Stomach (tissue), 9 donors: ENCODE data around the gene UMPS. TPM values are rescaled to one million over a fixed set of nuclear protein-coding genes. Genes with fewer than 3 reads are reported as not detected.
"Not testable (repeated sequence)": the region's sequence is repeated elsewhere in the genome, so short reads cannot be mapped to it uniquely, and the experiment has no call there.

Experiments used
- DNase-seq, 2 donors: peaks; one replicate each; pipeline versions ENCODE4 v3.0.0 to v3.0.0-alpha.2; 2013 to 2019
- H3K27ac ChIP-seq, 5 donors: fragments of 200-600 bp in 4 of 5; sonication (generic) in 4 of 5; one replicate each; pipeline ENCODE4 v1.5.1; 2013 to 2019; ENCODE audit warnings: mild to moderate bottlenecking in 1 of 5, moderate library complexity in 1 of 5
- H3K27me3 ChIP-seq, 3 donors: fragments of 200-600 bp; sonication (generic); one replicate each; pipeline ENCODE4 v1.5.1; 2017 to 2019; ENCODE audit warnings: mixed run types in 1 of 3
- H3K36me3 ChIP-seq, 4 donors: fragments of 200-600 bp; sonication (generic); 1 replicate in 3 of 4; 2 replicates in 1 of 4; pipeline ENCODE4 v1.5.1; 2016 to 2019
- H3K4me1 ChIP-seq, 4 donors: fragments of 200-600 bp; sonication (generic); one replicate each; pipeline ENCODE4 v1.5.1; 2016 to 2019
- H3K4me3 ChIP-seq, 4 donors: fragments of 200-600 bp; sonication (generic) in 3 of 4; one replicate each; pipeline ENCODE4 v1.5.1; 2016 to 2019; ENCODE audit warnings: mild to moderate bottlenecking in 1 of 4
- H3K9me3 ChIP-seq, 4 donors: fragments of 200-600 bp; sonication (generic); one replicate each; pipeline ENCODE4 v1.5.1; 2016 to 2019
- EP300 ChIP-seq: sonication (generic); formaldehyde crosslinking; IDR thresholded peaks from one replicate; pipeline ENCODE4 v1.6.1; 2017; ENCODE audit warnings: antibody characterized with exemption
- POLR2A ChIP-seq, 4 donors: fragments of 450-650 bp; IDR thresholded peaks; one replicate each; pipeline ENCODE4 v1.6.1; 2016; ENCODE audit warnings: antibody characterized with exemption in 4 of 4, control low read depth in 2 of 4, mild to moderate bottlenecking in 1 of 4, moderate library complexity in 1 of 4
- POLR2AphosphoS5 ChIP-seq, 3 donors: sonication (generic); formaldehyde crosslinking; IDR thresholded peaks; one replicate each; pipeline ENCODE4 v1.6.1; 2016; ENCODE audit warnings: antibody characterized with exemption in 3 of 3
- WGBS, 5 donors: extraction: QIAGEN DNeasy Blood & Tissue Kit in 3 of 5; methylation state at CpG; one replicate each; pipeline versions ENCODE4 v1.1.5 to v1.1.7; 2013 to 2018; 5-methylcytosine and 5-hydroxymethylcytosine counted together
- intact Hi-C: fragments of 100-400 bp; cut with DNase I; formaldehyde crosslinking; loops from one replicate; pipeline ENCODE4 v1.15.1; 2023; ENCODE audit warnings: low total_unique reads
- polyA plus RNA-seq, 3 donors: library from polyadenylated mRNA; stranded (reverse); fragments of 200-250 nt; gene quantifications; one replicate each; pipeline ENCODE4 v1.2.3, GENCODE V29; 2013
- total RNA-seq, 5 donors: library from RNA; depleted of rRNA; stranded (reverse); fragments of >200 nt; gene quantifications; one replicate each; pipeline versions ENCODE4 v1.1.0 to v1.2.3, GENCODE V29; 2014 to 2016
- TF ChIP-seq, protein P1 (sequence below), 7 experiments: fragments of 450-650 bp in 4 of 7; fragments of 200-600 bp in 3 of 7; sonication (generic) in 3 of 7; IDR thresholded peaks; one replicate each; pipeline ENCODE4 v1.5.1; 2016 to 2019; ENCODE audit warnings: antibody characterized with exemption in 7 of 7, control low read depth in 2 of 7, mild to moderate bottlenecking in 1 of 7
- donor health status: healthy with polysubstance abuse.
- donor health status: Bipolar disorder and iron deficiency.
- donor health status: healthy.

UMPS gene
- total and polyA plus RNA-seq, 8 donors = 1.8 to 48.3 (median 20.6) TPM

GRCh38 chr3:124785973-124786372 lies 55.7 kb downstream of the UMPS start:
- H3K27me3 ChIP-seq = no peaks in the 10 kb centered on the region
- H3K36me3 ChIP-seq = peaks cover 0 to 8% (median 0%) of the 10 kb centered on the region in 4 donors
- DNase-seq = no peak
- no peaks in the 10 kb centered on the region for H3K9me3 ChIP-seq
- H3K4me1 ChIP-seq = peaks cover 6 to 36% (median 25%) of the 10 kb centered on the region in 4 donors
- peak overlapping the region in 4 of 5 donors; percentile 30 to 82 (median 55) for H3K27ac ChIP-seq
- intact Hi-C loops = no loop called here
- TF ChIP-seq POLR2AphosphoS5 (IDR thresholded peaks at IDR 0.05) (no peak), EP300 (no peak)
- WGBS, 5 donors = 59 to 77% (median 68%) methylated on average over 3 of the region's 3 CpGs
- no peak overlapping the region for H3K4me3 ChIP-seq

GRCh38 chr3:124786511-124787241 lies 56.4 kb downstream of the UMPS start:
- Histone ChIP-seq H3K4me1 (peaks cover 6 to 36% (median 25%) of the 10 kb centered on the region in 4 donors), H3K9me3 (no peaks in the 10 kb centered on the region), H3K4me3 (no peak overlapping the region), H3K27ac (peak overlapping the region in 4 of 5 donors; percentile 30 to 82 (median 55)), H3K36me3 (peaks cover 0 to 8% (median 0%) of the 10 kb centered on the region in 4 donors), H3K27me3 (no peaks in the 10 kb centered on the region)
- 40 to 52% (median 47%) methylated on average over 6 of the region's 6 CpGs for WGBS, 5 donors
- intact Hi-C loops = no loop called here
- peak in 1 of 2 donors; percentile 47 for DNase-seq
- TF ChIP-seq, protein P1, sequence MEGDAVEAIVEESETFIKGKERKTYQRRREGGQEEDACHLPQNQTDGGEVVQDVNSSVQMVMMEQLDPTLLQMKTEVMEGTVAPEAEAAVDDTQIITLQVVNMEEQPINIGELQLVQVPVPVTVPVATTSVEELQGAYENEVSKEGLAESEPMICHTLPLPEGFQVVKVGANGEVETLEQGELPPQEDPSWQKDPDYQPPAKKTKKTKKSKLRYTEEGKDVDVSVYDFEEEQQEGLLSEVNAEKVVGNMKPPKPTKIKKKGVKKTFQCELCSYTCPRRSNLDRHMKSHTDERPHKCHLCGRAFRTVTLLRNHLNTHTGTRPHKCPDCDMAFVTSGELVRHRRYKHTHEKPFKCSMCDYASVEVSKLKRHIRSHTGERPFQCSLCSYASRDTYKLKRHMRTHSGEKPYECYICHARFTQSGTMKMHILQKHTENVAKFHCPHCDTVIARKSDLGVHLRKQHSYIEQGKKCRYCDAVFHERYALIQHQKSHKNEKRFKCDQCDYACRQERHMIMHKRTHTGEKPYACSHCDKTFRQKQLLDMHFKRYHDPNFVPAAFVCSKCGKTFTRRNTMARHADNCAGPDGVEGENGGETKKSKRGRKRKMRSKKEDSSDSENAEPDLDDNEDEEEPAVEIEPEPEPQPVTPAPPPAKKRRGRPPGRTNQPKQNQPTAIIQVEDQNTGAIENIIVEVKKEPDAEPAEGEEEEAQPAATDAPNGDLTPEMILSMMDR (IDR thresholded peaks at IDR 0.05) = peak in 4 of 7 experiments; percentile 25 to 67 (median 32)
- TF ChIP-seq EP300 = no peak
- TF ChIP-seq POLR2AphosphoS5 (IDR thresholded peaks at IDR 0.05) = no peak
- no peak for TF ChIP-seq POLR2A (IDR thresholded peaks at IDR 0.05)

DNA sequence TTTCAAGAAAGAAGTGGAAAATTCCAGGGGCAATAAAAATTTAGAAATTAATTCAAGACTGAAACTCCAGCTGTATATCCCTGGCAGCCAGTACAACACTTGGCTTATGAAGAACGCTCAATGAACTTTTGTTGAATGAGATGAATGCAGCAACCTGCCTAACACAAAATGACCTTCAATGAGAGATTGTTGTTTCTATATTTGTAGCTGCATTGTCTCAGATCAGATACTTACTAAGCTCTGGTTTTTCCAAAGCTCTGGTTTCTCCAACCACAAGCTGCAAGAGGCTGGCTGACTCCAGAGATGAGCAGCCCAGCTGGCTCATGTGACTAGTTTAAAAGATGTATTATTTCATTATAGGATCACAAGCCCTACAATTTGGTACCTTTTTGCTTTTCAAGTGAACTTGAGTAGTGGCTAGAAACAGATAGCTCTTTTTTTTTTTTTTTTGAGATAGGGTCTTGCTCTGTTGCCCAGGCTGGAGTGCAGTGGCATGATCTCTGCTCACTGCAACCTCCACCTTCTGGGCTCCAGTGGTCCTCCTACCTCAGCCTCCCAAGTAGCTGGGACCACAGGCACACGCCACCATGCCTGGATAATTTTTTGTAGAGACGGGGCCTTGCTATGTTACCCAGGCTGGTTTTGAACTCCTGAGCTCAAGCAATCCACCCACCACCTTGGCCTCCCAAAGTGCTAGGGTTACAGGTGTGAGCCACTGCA lies 57.4 kb downstream of the UMPS start:
- no peak for DNase-seq
- Histone ChIP-seq H3K27ac (peak overlapping the region in 4 of 5 donors; percentile 30 to 82 (median 55)), H3K9me3 (no peaks in the 10 kb centered on the region), H3K4me1 (peaks cover 6 to 41% (median 25%) of the 10 kb centered on the region in 4 donors), H3K4me3 (no peak overlapping the region), H3K36me3 (peaks cover 0 to 8% (median 0%) of the 10 kb centered on the region in 4 donors), H3K27me3 (no peaks in the 10 kb centered on the region)
- no peak for TF ChIP-seq POLR2A (IDR thresholded peaks at IDR 0.05)
- TF ChIP-seq EP300 = no peak
- TF ChIP-seq, protein P1 (IDR thresholded peaks at IDR 0.05) = no peak
- TF ChIP-seq POLR2AphosphoS5 (IDR thresholded peaks at IDR 0.05) = no peak
- intact Hi-C loops = no loop called here
- WGBS, 5 donors = 84 to 96% (median 90%) methylated on average over 3 of the region's 3 CpGs

DNA sequence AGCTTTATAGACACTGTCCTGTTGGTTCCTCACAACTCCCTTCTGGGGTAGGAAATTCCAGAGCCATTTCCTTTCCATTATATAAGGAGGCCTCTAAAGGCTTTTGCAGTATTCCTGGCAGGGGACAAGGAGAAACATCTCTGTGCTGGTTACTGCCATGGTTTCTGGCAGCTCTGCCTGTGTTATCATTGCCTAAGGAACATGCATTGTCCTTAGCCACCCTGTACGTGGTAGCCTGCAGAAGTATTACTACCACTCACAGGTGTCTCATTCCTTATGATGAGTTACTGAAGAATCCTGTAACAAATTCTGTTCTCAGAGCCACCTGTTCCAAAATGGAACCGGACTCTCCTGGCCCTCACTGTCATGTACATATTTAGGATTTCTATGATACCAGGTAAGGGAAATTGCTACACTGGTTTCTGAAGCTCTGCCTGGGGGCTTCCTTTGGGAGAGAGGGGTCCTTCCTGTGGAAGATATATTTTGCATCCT lies 58.0 kb downstream of the UMPS start:
- WGBS, 5 donors = 83 to 95% (median 90%) methylated on average over 2 of the region's 2 CpGs
- Histone ChIP-seq H3K27ac (no peak overlapping the region), H3K9me3 (no peaks in the 10 kb centered on the region), H3K36me3 (peaks cover 0 to 9% (median 0%) of the 10 kb centered on the region in 4 donors), H3K27me3 (no peaks in the 10 kb centered on the region), H3K4me3 (no peak overlapping the region), H3K4me1 (peaks cover 6 to 42% (median 25%) of the 10 kb centered on the region in 4 donors)
- intact Hi-C loops = no loop called here
- no peak for DNase-seq
- TF ChIP-seq EP300 (no peak), POLR2A (IDR thresholded peaks at IDR 0.05) (no peak)

DNA sequence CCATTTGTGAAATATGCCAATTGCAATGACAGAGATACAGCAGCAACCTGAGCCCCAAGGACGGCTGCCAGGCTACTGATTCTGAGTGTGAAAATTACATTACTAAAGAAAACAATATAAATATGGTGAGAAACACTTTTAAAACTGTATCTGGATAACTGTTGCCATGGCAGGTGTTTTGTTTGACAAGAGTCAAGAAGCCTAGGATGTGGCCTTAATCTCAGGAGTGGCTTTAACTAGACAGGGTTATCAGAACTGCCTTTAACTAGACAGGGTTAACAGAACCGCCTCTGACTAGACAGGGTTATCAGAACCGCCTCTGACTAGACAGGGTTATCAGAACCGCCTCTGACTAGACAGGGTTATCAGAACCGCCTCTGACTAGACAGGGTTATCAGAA lies 58.9 kb downstream of the UMPS start:
- intact Hi-C loops = not testable (repeated sequence)

More for the DNA sequence above, 58.9 kb downstream of the UMPS start:
- not testable (repeated sequence) for H3K4me3 ChIP-seq, H3K27ac ChIP-seq, H3K27me3 ChIP-seq, DNase-seq, H3K9me3 ChIP-seq
- 41 to 74% (median 52%) methylated on average over 1 to 3 of the region's 5 CpGs for WGBS, 5 donors
- Histone ChIP-seq H3K36me3 (peaks cover 0 to 17% (median 0%) of the 10 kb centered on the region in 4 donors), H3K4me1 (peaks cover 6 to 48% (median 27%) of the 10 kb centered on the region in 4 donors)
